Measurements from ENCODE around the gene FFAR3.

FFAR3 gene

GRCh38 chr19:35379992-35380391 is 21.7 kb downstream of the FFAR3 start:
- DNase-seq (ENCODE audit: low spot score in 2 of 2): no peak
- Histone ChIP-seq H3K27me3 (ENCODE audit: low read depth) (no peaks in the 10 kb centered on the region), H3K4me3 (no peak overlapping the region), H3K4me1 (no peaks in the 10 kb centered on the region), H3K36me3 (replicated peaks) (no peaks in the 10 kb centered on the region), H3K9me3 (peaks cover 6% of the 10 kb centered on the region)
- in situ Hi-C loops (cut with MboI; ENCODE audit: low sequenced_read_pairs): no loop called here

DNA sequence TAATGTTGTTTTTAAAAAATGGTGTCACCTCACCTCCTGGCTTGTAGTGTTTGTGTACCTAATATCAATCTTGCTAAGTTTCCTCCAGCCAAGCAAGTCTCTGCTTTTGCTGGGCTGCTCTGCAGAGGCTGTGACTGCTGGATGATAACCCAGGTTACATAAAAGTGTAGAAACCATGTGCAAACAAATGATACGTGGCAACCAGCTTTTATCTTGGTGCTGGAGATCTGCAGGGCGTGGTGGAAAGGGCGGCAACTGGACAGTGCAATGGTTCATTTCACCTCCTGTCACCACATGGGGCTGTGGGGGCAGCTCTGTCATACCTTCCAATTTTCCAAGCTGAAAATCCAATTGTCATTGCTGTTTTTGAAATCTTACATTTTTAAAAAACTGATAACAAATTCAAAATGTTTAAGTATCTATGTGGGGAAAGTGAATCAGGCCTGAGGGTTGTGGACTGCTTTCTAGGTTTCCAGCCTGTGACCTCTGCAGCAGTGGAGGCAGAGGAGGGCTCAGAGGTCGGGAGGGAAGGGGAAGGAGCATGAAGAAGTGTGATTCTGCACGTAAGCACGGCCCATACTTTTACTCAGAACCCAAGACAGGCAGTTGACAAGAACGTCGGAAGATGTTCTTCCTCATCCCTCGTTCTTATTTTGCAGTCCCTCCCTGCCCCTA is 22.3 kb downstream of the FFAR3 start:
- peaks cover 10% of the 10 kb centered on the region for H3K9me3 ChIP-seq
- no peak overlapping the region for H3K4me3 ChIP-seq
- H3K36me3 ChIP-seq (replicated peaks): no peaks in the 10 kb centered on the region
- DNase-seq (ENCODE audit: low spot score in 2 of 2): no peak
- H3K27me3 ChIP-seq (ENCODE audit: low read depth): no peaks in the 10 kb centered on the region
- H3K4me1 ChIP-seq: no peaks in the 10 kb centered on the region
- in situ Hi-C loops (cut with MboI; ENCODE audit: low sequenced_read_pairs): no loop called here

DNA sequence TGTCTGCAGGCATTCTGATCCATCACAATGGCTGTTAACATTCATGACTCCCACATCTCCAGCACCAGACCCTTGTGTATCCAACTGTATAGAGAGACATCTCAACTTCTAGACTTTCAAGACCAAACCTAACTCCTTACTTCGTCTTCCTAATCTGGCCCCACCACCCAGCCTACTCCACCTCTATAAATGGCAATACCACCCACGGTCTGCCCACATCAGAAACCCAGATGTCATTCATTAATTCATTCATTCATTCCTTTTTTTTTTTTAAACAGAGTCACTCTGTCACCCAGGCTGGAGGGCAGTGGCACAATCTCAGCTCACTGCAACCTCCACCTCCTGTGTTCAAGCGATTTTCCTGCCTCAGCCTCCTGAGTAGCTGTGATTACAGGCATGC is 23.1 kb downstream of the FFAR3 start:
- H3K27me3 ChIP-seq (ENCODE audit: low read depth): no peaks in the 10 kb centered on the region
- peaks cover 18% of the 10 kb centered on the region for H3K9me3 ChIP-seq
- H3K36me3 ChIP-seq (replicated peaks): no peaks in the 10 kb centered on the region
- no peaks in the 10 kb centered on the region for H3K4me1 ChIP-seq
- H3K4me3 ChIP-seq: no peak overlapping the region
- in situ Hi-C loops (cut with MboI; ENCODE audit: low sequenced_read_pairs): no loop called here
- no peak for DNase-seq (ENCODE audit: low spot score in 2 of 2)

DNA sequence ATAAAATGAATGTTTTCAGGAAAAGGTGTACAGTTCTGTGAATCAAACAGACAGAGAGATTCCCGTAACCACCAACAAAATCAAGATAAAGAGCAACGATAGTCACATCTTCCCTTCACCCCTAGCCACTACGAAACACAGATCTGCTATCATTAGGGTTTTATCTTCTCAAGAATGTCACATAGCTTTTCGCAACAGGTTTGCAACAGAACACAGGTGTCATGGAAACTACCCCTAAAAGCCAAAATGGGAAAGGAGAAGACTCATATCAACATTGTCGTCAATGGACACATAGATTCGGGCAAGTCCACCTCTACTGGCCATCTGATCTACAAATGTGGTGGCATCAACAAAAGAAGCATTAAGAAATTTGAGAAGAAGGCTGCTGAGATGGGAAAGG is 23.7 kb downstream of the FFAR3 start:
- H3K36me3 ChIP-seq (replicated peaks): no peaks in the 10 kb centered on the region

GRCh38 chr19:35383536-35383935 is 25.3 kb downstream of the FFAR3 start:
- Histone ChIP-seq H3K4me3 (no peak overlapping the region), H3K9me3 (peaks cover 24% of the 10 kb centered on the region), H3K4me1 (no peaks in the 10 kb centered on the region), H3K27me3 (ENCODE audit: low read depth) (no peaks in the 10 kb centered on the region), H3K36me3 (replicated peaks) (no peaks in the 10 kb centered on the region; the same call in 1 of the 2 replicates)
- in situ Hi-C loops (cut with MboI; ENCODE audit: low sequenced_read_pairs): no loop called here
- no peak for DNase-seq (ENCODE audit: low spot score in 2 of 2)

More for the DNA sequence above, 23.7 kb downstream of the FFAR3 start:
- DNase-seq (ENCODE audit: low spot score in 2 of 2): no peak
- H3K27me3 ChIP-seq (ENCODE audit: low read depth): no peaks in the 10 kb centered on the region
- no peak overlapping the region for H3K4me3 ChIP-seq
- peaks cover 19% of the 10 kb centered on the region for H3K9me3 ChIP-seq
- no peaks in the 10 kb centered on the region for H3K4me1 ChIP-seq
- in situ Hi-C loops (cut with MboI; ENCODE audit: low sequenced_read_pairs): no loop called here

DNA sequence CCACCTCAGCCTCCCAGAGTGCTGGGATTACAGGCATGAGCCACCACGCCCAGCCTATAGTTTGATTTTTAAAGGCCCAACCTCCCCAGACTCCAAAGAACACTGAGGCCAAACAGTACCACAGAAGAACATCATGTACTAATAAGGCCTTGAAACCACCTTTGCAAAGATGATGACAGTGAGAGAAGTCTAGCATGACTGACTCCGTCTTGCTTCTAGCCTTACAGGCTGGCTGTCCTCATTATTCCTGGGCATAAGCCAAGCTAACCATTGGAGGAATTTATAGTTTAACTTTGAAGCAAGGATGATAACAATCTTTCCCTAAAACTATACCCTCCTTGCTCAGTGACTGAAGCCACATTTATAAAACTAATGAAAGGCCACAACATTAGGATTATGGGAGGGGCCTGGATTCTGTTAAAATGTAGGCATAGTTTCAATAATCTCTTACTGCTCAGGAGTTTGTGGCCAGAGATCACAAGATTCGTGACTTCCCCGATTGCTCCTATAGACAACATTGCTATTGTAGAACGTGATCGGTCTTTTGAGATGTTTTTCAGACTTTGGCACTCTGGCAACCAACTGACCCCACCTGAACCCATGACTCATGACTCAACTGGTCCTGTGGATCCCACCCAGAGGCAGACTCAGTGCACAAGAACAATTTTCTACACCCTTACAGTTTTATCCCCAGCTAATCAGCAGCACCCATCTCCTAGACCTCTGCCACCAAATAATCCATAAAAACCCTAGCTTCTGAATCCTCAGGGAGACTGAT is 30.2 kb downstream of the FFAR3 start:
- in situ Hi-C loops (cut with MboI; ENCODE audit: low sequenced_read_pairs): no loop called here
- no peaks in the 10 kb centered on the region for H3K27me3 ChIP-seq (ENCODE audit: low read depth)
- no peaks in the 10 kb centered on the region for H3K4me1 ChIP-seq
- peaks cover 24% of the 10 kb centered on the region for H3K9me3 ChIP-seq
- no peak for DNase-seq (ENCODE audit: low spot score in 2 of 2)
- no peaks in the 10 kb centered on the region; the same call in 1 of the 2 replicates for H3K36me3 ChIP-seq (replicated peaks)
- H3K4me3 ChIP-seq: no peak overlapping the region

DNA sequence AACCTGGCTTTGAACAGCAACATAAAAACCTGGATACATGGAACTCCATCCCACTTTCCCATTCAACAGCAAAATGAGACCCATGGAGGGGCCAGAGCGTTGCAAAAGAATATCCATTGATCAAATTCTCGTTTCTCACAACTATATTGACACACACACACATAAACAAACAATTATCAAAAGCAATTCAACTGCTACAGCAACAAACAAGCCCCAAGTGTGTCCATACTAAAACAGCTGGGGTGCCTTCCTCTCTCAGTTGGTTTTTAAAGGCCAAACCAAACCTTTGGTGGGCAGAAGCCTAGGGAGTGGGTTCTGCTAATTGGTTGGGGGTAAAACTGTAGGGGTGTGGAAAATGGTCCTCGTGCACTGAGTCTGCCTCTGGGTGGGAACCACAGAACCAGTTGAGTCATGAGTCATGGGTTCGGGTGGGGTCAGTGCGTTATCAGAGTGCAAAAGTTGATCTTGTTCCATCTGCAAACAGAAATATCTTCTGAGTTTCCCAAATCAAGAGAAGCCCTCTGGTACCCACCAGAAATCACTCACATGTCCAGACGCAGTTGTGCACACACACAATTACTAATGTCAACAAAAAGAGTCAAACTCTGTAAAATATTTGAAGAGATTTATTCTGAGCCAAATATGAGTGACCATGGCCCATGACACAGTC is 31.1 kb downstream of the FFAR3 start:
- Histone ChIP-seq H3K9me3 (peaks cover 23% of the 10 kb centered on the region), H3K4me1 (no peaks in the 10 kb centered on the region), H3K27me3 (ENCODE audit: low read depth) (no peaks in the 10 kb centered on the region), H3K36me3 (replicated peaks) (no peaks in the 10 kb centered on the region; the same call in 1 of the 2 replicates), H3K4me3 (no peak overlapping the region)
- in situ Hi-C loops (cut with MboI; ENCODE audit: low sequenced_read_pairs): no loop called here
- DNase-seq (ENCODE audit: low spot score in 2 of 2): no peak

- in situ Hi-C loops (cut with MboI; ENCODE audit: low sequenced_read_pairs): no loop called here
- no peaks in the 10 kb centered on the region for H3K9me3 ChIP-seq
- no peak overlapping the region for H3K4me3 ChIP-seq
- H3K4me1 ChIP-seq: no peaks in the 10 kb centered on the region
- no peak for DNase-seq (ENCODE audit: low spot score in 2 of 2)
- no peaks in the 10 kb centered on the region for H3K36me3 ChIP-seq (replicated peaks)
- H3K27me3 ChIP-seq (ENCODE audit: low read depth): no peaks in the 10 kb centered on the region
These were observed 34.8 kb downstream of the FFAR3 start for GRCh38 chr19:35392742-35393715.

- Histone ChIP-seq H3K4me1 (no peaks in the 10 kb centered on the region), H3K27me3 (ENCODE audit: low read depth) (no peaks in the 10 kb centered on the region), H3K4me3 (no peak overlapping the region), H3K36me3 (replicated peaks) (no peaks in the 10 kb centered on the region), H3K9me3 (no peaks in the 10 kb centered on the region)
- no peak for DNase-seq (ENCODE audit: low spot score in 2 of 2)
- in situ Hi-C loops (cut with MboI; ENCODE audit: low sequenced_read_pairs): no loop called here
These were observed 37.3 kb downstream of the FFAR3 start for GRCh38 chr19:35395382-35396199.

DNA sequence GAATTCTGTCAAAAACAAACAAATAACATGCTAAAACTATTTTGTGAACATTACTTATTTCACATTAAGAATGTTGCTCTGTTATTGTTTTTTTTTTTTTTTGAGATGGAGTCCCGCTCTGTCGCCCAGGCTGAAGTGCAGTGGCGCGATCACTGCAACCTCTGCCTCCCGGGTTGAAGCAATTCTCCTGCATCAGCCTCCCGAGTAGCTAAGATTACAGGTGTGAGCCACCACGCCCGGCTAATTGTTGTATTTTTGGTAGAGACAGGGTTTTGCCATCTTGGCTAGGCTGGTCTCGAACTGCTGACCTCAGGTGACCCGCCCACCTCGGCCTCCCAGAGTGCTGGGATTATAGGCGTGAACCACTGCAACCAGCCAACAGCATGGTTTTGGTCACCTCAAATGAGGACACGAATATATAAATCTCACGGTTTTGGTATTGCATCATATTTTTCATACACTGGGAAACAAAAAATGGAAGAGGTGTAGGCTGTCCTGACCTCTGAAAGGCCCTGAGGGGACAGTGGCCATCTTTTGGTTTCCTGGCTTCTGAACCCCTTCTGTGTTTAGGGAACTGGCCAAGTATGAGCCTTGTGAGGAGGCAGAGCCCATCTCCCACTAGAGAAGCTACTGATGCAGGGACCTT is 38.1 kb downstream of the FFAR3 start:
- no peak for DNase-seq (ENCODE audit: low spot score in 2 of 2)
- no peaks in the 10 kb centered on the region for H3K36me3 ChIP-seq (replicated peaks)
- no peaks in the 10 kb centered on the region for H3K4me1 ChIP-seq
- no peaks in the 10 kb centered on the region for H3K27me3 ChIP-seq (ENCODE audit: low read depth)
- no peaks in the 10 kb centered on the region for H3K9me3 ChIP-seq
- in situ Hi-C loops (cut with MboI; ENCODE audit: low sequenced_read_pairs): no loop called here
- H3K4me3 ChIP-seq: no peak overlapping the region

DNA sequence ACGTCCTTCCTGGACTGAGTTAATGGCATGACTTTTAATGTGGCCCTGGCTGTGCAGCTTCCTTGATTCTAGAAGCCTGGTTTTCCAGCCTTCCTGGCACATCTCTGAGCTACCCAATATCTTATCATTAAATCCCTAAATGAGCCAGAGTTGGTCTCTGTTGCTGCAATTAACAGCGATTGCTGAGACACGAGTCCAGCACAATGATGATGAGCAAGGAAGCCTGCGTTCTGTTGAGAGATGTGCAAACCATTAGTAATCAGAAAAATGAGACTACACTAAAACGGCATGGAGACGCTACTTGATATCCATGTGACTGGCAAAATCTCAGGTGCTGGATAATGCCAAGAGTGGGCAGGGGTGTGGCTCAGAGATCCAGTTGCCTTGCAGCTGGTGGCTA is 38.8 kb downstream of the FFAR3 start:
- Histone ChIP-seq H3K4me1 (no peaks in the 10 kb centered on the region), H3K27me3 (ENCODE audit: low read depth) (no peaks in the 10 kb centered on the region), H3K36me3 (replicated peaks) (no peaks in the 10 kb centered on the region), H3K9me3 (no peaks in the 10 kb centered on the region), H3K4me3 (no peak overlapping the region)
- in situ Hi-C loops (cut with MboI; ENCODE audit: low sequenced_read_pairs): no loop called here
- no peak for DNase-seq (ENCODE audit: low spot score in 2 of 2)

DNA sequence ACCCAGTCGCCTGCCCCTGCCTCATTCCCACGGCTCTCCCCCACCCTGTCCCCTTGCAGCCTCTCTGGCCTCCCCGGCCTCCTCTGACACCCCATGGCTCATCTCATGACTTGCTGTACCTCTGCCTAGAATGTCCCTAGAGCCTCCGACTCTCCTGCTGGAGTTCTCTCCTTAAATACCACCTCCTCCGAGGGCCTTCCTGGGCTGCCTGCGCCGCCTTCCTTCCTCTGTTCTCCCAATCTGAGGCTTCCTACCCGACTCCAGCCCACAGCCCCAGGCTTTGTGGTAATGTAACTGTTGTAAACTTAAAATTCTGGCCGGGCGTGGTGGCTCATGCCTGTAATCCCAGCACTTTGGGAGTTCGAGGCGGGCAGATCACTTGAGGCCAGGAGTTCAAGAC is 40.3 kb downstream of the FFAR3 start:
- no peaks in the 10 kb centered on the region for H3K4me1 ChIP-seq
- DNase-seq (ENCODE audit: low spot score in 2 of 2): no peak
- in situ Hi-C loops (cut with MboI; ENCODE audit: low sequenced_read_pairs): no loop called here
- no peak overlapping the region for H3K4me3 ChIP-seq
- H3K36me3 ChIP-seq (replicated peaks): no peaks in the 10 kb centered on the region
- no peaks in the 10 kb centered on the region for H3K9me3 ChIP-seq
- no peaks in the 10 kb centered on the region for H3K27me3 ChIP-seq (ENCODE audit: low read depth)

All from HAP-1 (cell line).